Loucy (cell line): Measurements from ENCODE around the gene PLXNA2.

ENCODE experiments used
- H2AFZ ChIP-seq: fragments of 200-600 bp; sonication (generic); 2 replicates; pipeline ENCODE4 v1.6.0; 2016; ENCODE audit warnings: antibody characterized with exemption, mild to moderate bottlenecking, low read length, moderate library complexity
- H3F3A ChIP-seq: fragments of 200-600 bp; 2 replicates; pipeline ENCODE4 v1.6.0; 2016; ENCODE audit warnings: antibody characterized with exemption, low read depth, mild to moderate bottlenecking
- H3K27me3 ChIP-seq: fragments of 200-600 bp; sonication (generic); 2 replicates; pipeline ENCODE4 v1.6.1; 2014; ENCODE audit warnings: low read length, mild to moderate bottlenecking; ENCODE audit not compliant: insufficient read depth, poor library complexity, severe bottlenecking
- H3K36me3 ChIP-seq: fragments of 200-600 bp; sonication (generic); 2 replicates; pipeline ENCODE4 v1.6.1; 2016; ENCODE audit warnings: low read length; ENCODE audit not compliant: insufficient read depth
- H3K4me1 ChIP-seq: fragments of 200-600 bp; sonication (generic); 2 replicates; pipeline ENCODE4 v1.5.1; 2014; ENCODE audit warnings: low read length, mild to moderate bottlenecking; ENCODE audit not compliant: insufficient read depth, poor library complexity, severe bottlenecking
- H3K4me2 ChIP-seq: fragments of 200-600 bp; sonication (generic); 2 replicates; pipeline ENCODE4 v1.6.0; 2014; ENCODE audit warnings: antibody characterized with exemption, low read length, low read depth, mild to moderate bottlenecking; ENCODE audit not compliant: poor library complexity, severe bottlenecking
- H3K4me3 ChIP-seq: fragments of 200-600 bp; sonication (generic); 2 replicates; pipeline ENCODE4 v1.5.1; 2014; ENCODE audit warnings: low read length, mild to moderate bottlenecking, mixed read lengths; ENCODE audit not compliant: poor library complexity, severe bottlenecking
- H3K79me2 ChIP-seq: fragments of 200-600 bp; sonication (generic); 2 replicates; pipeline ENCODE4 v1.6.1; 2014; ENCODE audit warnings: low read length; ENCODE audit not compliant: insufficient read depth
- H3K9ac ChIP-seq: fragments of 200-600 bp; sonication (generic); 2 replicates; pipeline ENCODE4 v1.6.0; 2014; ENCODE audit warnings: mild to moderate bottlenecking, low read depth, low read length, moderate library complexity; ENCODE audit not compliant: poor library complexity, severe bottlenecking
- H3K9me2 ChIP-seq: fragments of 200-600 bp; sonication (generic); replicated peaks from 2 replicates; pipeline ENCODE4 v1.6.1; 2016; ENCODE audit warnings: low read depth, low read length, mixed read lengths
- H3K9me3 ChIP-seq: fragments of 200-600 bp; sonication (generic); 2 replicates; pipeline ENCODE4 v1.6.1; 2014; ENCODE audit warnings: mild to moderate bottlenecking, antibody characterized with exemption, low read length, low read depth; ENCODE audit not compliant: insufficient read depth
- H4K20me1 ChIP-seq: fragments of 200-600 bp; sonication (generic); 2 replicates; pipeline ENCODE4 v1.6.0; 2014; ENCODE audit warnings: antibody characterized with exemption, low read length, mild to moderate bottlenecking; ENCODE audit not compliant: insufficient read depth, poor library complexity, severe bottlenecking
- EZH2phosphoT487 ChIP-seq: fragments of 200-600 bp; IDR thresholded peaks from 2 replicates; pipeline ENCODE4 v1.6.1; 2018; ENCODE audit warnings: antibody characterized with exemption, mild to moderate bottlenecking, moderate library complexity, borderline replicate concordance
- TF ChIP-seq, protein P1 (sequence below): fragments of 200-600 bp; sonication (generic); conservative IDR thresholded peaks from 2 replicates; pipeline ENCODE4 v1.5.1; 2014; ENCODE audit warnings: mild to moderate bottlenecking, antibody characterized with exemption, low read length

Gene PLXNA2

DNA sequence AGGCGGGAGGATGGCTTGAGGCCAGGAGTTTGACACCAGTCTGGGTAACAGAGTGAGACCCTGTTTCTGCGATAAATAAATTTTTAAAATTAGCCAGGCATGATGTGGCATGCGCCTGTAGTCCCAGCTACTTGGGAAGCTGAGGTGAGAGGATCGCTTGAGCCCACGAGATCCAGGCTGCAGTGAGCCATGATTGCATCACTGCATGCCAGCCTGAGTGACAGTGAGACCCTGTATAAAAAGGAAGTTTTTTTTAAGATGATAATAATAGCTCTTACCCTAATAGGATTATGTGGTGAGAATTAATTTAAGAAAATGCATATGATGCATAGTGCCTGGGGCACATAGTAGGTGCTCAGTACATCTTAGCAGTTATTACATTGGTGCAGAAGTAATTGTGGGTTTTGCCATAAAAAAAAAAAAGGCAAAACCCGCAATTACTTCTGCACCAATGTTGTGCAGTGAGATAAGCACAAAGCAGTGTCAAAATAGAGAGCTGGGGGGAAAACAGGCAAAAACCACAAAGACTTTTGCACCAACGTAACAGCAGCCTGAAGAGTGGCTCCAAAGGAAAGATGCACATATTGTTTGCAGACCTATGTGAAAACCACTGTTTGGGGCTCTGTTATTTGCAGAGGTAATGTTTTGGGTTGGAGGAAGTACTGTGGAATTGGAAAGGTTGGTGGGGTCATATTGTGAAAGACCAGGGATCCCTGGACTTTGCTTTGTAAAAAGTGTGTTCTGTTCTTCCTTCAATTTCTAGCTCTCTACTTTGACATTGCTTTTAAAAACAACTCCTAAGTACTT, 72.4 kb downstream of the PLXNA2 start:
- Histone ChIP-seq H3K4me3 (peak overlapping the region; percentile 7), H4K20me1 (no peaks in the 10 kb centered on the region), H3K4me2 (peak overlapping the region; percentile 43), H3K9ac (no peak overlapping the region), H2AFZ (no peak overlapping the region), H3K79me2 (no peaks in the 10 kb centered on the region), H3K27me3 (no peaks in the 10 kb centered on the region), H3F3A (no peaks in the 10 kb centered on the region), H3K9me3 (no peaks in the 10 kb centered on the region), H3K36me3 (no peaks in the 10 kb centered on the region), H3K9me2 (no peaks in the 10 kb centered on the region), H3K4me1 (peaks cover 29% of the 10 kb centered on the region)
- TF ChIP-seq, protein P1, sequence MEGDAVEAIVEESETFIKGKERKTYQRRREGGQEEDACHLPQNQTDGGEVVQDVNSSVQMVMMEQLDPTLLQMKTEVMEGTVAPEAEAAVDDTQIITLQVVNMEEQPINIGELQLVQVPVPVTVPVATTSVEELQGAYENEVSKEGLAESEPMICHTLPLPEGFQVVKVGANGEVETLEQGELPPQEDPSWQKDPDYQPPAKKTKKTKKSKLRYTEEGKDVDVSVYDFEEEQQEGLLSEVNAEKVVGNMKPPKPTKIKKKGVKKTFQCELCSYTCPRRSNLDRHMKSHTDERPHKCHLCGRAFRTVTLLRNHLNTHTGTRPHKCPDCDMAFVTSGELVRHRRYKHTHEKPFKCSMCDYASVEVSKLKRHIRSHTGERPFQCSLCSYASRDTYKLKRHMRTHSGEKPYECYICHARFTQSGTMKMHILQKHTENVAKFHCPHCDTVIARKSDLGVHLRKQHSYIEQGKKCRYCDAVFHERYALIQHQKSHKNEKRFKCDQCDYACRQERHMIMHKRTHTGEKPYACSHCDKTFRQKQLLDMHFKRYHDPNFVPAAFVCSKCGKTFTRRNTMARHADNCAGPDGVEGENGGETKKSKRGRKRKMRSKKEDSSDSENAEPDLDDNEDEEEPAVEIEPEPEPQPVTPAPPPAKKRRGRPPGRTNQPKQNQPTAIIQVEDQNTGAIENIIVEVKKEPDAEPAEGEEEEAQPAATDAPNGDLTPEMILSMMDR: no peak
- no peak for TF ChIP-seq EZH2phosphoT487

DNA sequence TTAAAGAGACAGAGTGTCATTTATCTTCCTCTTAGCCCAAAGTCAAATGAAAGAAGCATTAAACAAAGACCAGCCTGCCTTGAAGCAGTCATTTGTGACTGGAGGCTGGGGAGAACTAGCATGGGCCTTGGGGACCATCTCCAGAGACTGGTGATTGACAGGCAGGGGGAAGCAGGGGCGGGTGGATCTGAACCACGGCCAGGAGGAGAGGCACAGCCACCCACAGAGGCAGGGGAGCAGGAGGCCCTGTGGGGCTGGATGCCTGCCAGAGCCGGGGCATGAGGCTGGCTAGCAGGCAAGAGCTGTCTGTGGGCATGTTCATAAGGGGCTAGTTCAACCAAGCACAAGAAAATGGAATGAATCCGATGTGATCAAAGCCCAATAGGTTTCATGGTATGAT, 73.9 kb downstream of the PLXNA2 start:
- H3K4me3 ChIP-seq: no peak overlapping the region
- H3F3A ChIP-seq: no peaks in the 10 kb centered on the region
- H3K4me1 ChIP-seq: peaks cover 29% of the 10 kb centered on the region
- H3K79me2 ChIP-seq: no peaks in the 10 kb centered on the region
- H3K9me3 ChIP-seq: no peaks in the 10 kb centered on the region
- no peak overlapping the region for H3K4me2 ChIP-seq
- no peaks in the 10 kb centered on the region for H3K9me2 ChIP-seq
- TF ChIP-seq, protein P1: no peak
- no peak for TF ChIP-seq EZH2phosphoT487
- no peak overlapping the region for H2AFZ ChIP-seq
- no peaks in the 10 kb centered on the region for H4K20me1 ChIP-seq
- H3K27me3 ChIP-seq: no peaks in the 10 kb centered on the region
- H3K9ac ChIP-seq: no peak overlapping the region
- no peaks in the 10 kb centered on the region for H3K36me3 ChIP-seq

DNA sequence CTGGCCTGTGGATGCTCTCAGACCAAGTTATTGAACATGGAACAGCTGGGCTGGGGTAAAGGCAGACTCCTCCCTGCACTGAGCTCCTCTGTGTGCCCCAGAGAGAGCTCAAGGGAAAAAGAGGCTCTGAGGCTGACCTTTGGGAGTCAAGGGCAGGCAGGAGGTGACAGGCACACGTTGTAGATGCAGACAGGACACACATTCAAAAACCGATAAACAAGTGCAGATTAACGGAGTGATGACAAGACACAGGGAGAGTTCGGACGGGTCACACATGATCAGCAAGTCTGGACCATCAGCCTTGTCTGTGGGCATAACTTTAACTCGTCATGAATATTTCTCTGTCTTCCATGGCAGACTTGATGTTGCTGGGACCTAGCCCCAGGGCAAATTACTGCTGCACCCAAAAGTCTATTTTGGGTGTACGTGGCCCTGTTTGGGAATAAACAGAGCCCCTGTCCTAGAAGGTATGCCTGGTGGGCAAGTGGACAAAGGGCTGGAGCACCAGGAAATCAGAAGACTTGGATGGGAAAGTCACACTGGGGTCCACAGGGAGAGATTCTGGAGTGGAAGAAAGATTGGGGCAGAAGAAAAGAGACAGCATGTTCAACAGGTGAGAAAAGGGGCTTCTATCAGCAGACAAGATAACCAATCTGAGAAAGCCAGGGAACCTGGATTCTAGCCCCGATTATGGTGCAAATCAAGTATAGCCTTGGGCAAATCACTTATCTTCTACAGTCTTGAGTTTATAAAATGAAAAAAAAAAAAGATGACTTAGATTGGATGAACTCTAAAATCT, 74.9 kb downstream of the PLXNA2 start:
- no peak overlapping the region for H3K4me2 ChIP-seq
- no peaks in the 10 kb centered on the region for H3K36me3 ChIP-seq
- no peak for TF ChIP-seq EZH2phosphoT487
- TF ChIP-seq, protein P1: no peak
- H3K79me2 ChIP-seq: no peaks in the 10 kb centered on the region
- H4K20me1 ChIP-seq: no peaks in the 10 kb centered on the region
- no peaks in the 10 kb centered on the region for H3K27me3 ChIP-seq
- no peak overlapping the region for H3K4me3 ChIP-seq
- no peaks in the 10 kb centered on the region for H3K9me2 ChIP-seq
- no peak overlapping the region for H2AFZ ChIP-seq
- no peaks in the 10 kb centered on the region for H3F3A ChIP-seq
- no peaks in the 10 kb centered on the region for H3K9me3 ChIP-seq
- peaks cover 29% of the 10 kb centered on the region for H3K4me1 ChIP-seq
- H3K9ac ChIP-seq: no peak overlapping the region
